Endothelial cell of umbilical vein (primary cell): Measurements from ENCODE around the gene UCKL1. TPM values are rescaled to one million over a fixed set of nuclear protein-coding genes. Genes with fewer than 3 reads are reported as not detected.

Experiments used
- BruUV-seq: library from RNA; stranded (reverse); fragments of 400-500 nt; replicated peaks from 2 replicates; lab custom pipeline; 2021; lab: Mats Ljungman, UMichigan
- CTCF ChIA-PET: fragments of 300-600, 350-600 bp; sonication (Branson Sonifier 250); formaldehyde crosslinking; loops from one replicate; lab custom pipeline; 2021; ENCODE audit warnings: antibody characterized with exemption, inconsistent platforms; lab: Charles Lee
- POLR2A ChIA-PET: fragments of 300-600, 350-600 bp; sonication (Branson Sonifier 250); formaldehyde crosslinking; loops from one replicate; lab custom pipeline; 2021; ENCODE audit warnings: antibody characterized with exemption, inconsistent platforms; lab: Charles Lee
- DNase-seq: peaks from one replicate; pipeline ENCODE4 v3.0.0-alpha.2; 2011; ENCODE audit warnings: low read depth, low spot score
- FAIRE-seq: peaks from 2 replicates; lab custom pipeline; 2011; peaks lifted over from hg19 to GRCh38; lab: Jason Lieb, UNC
- H2AFZ ChIP-seq: 2 replicates; pipeline ENCODE4 v1.6.0; 2012; ENCODE audit warnings: low read depth, low read length, control low read depth, inconsistent platforms
- H3K27ac ChIP-seq: 2 replicates; pipeline ENCODE4 v1.5.1; 2011; ENCODE audit warnings: low read depth, mild to moderate bottlenecking, control low read depth, low read length, moderate library complexity; ENCODE audit not compliant: insufficient read depth
- H3K27me3 ChIP-seq, 2 experiments: 2 replicates each; pipeline versions ENCODE4 v1.6.0 to v1.6.1; 2011; ENCODE audit warnings: low read length in 2 of 2, mixed read lengths in 1 of 2; ENCODE audit not compliant: control insufficient read depth in 2 of 2, insufficient read depth in 2 of 2
- H3K36me3 ChIP-seq, 2 experiments: 2 replicates in 1 of 2; 3 replicates in 1 of 2; pipeline ENCODE4 v1.5.1; 2011; ENCODE audit warnings: low read length in 2 of 2, mild to moderate bottlenecking in 1 of 2, moderate library complexity in 1 of 2; ENCODE audit not compliant: control insufficient read depth in 2 of 2, insufficient read depth in 2 of 2; ENCODE audit errors: extremely low read depth in 1 of 2
- H3K4me1 ChIP-seq: 3 replicates; pipeline ENCODE4 v1.5.1; 2011; ENCODE audit warnings: mild to moderate bottlenecking, low read length; ENCODE audit not compliant: control insufficient read depth, insufficient read depth; ENCODE audit errors: extremely low read depth
- H3K4me2 ChIP-seq: 2 replicates; pipeline ENCODE4 v1.6.1; 2011; ENCODE audit warnings: low read length, control low read depth, mixed read lengths; ENCODE audit not compliant: insufficient read depth
- H3K4me3 ChIP-seq, 3 experiments: fragments of 200-600 bp in 1 of 3; sonication (generic), shearing (Covaris generic) in 1 of 3; replicated peaks in 1 of 3; 2 replicates each; pipeline ENCODE4 v1.5.1; 2011 to 2016; ENCODE audit warnings: control low read depth in 3 of 3, low read length in 3 of 3, mild to moderate bottlenecking in 2 of 3, inconsistent platforms in 1 of 3, low read depth in 1 of 3, moderate library complexity in 1 of 3; ENCODE audit not compliant: insufficient read depth in 1 of 3
- H3K79me2 ChIP-seq: 2 replicates; pipeline ENCODE4 v1.6.0; 2012; ENCODE audit warnings: low read length, inconsistent platforms; ENCODE audit not compliant: control insufficient read depth, insufficient read depth
- H3K9ac ChIP-seq: replicated peaks from 2 replicates; pipeline ENCODE3; 2011; ENCODE audit warnings: low read length, control low read depth; ENCODE audit not compliant: insufficient read depth; ENCODE audit errors: extremely low read depth
- H3K9me1 ChIP-seq: replicated peaks from 3 replicates; pipeline ENCODE4 v1.6.0; 2011; ENCODE audit warnings: mild to moderate bottlenecking, low read length; ENCODE audit not compliant: control insufficient read depth, insufficient read depth; ENCODE audit errors: extremely low read depth
- H3K9me3 ChIP-seq: replicated peaks from 2 replicates; pipeline ENCODE4 v1.5.1; 2012; ENCODE audit warnings: low read length, inconsistent platforms; ENCODE audit not compliant: control insufficient read depth, insufficient read depth
- H4K20me1 ChIP-seq: replicated peaks from 2 replicates; pipeline ENCODE3; 2011; ENCODE audit warnings: mild to moderate bottlenecking, low read length; ENCODE audit not compliant: control insufficient read depth, insufficient read depth; ENCODE audit errors: extremely low read depth
- EZH2 ChIP-seq: IDR thresholded peaks from 2 replicates; pipeline ENCODE4 v1.6.1; 2012; ENCODE audit warnings: borderline replicate concordance, low read depth, mild to moderate bottlenecking, moderate library complexity, low read length, inconsistent platforms; ENCODE audit not compliant: severe bottlenecking
- FOS ChIP-seq: IDR thresholded peaks from 2 replicates; pipeline ENCODE4 v1.6.1; 2011; ENCODE audit warnings: mild to moderate bottlenecking, low read length, moderate library complexity, borderline replicate concordance; ENCODE audit not compliant: insufficient read depth
- GATA2 ChIP-seq: IDR thresholded peaks from 2 replicates; pipeline ENCODE4 v1.7.0; 2011; ENCODE audit warnings: low read depth, mild to moderate bottlenecking, moderate library complexity, mixed read lengths, low read length; ENCODE audit not compliant: insufficient read length, insufficient read depth
- JUN ChIP-seq: IDR thresholded peaks from 2 replicates; pipeline ENCODE4 v1.6.1; 2011; ENCODE audit warnings: borderline replicate concordance, low read depth; ENCODE audit not compliant: insufficient read length, insufficient read depth
- MYC ChIP-seq: IDR thresholded peaks from one replicate; pipeline ENCODE4 v1.6.1; 2011; ENCODE audit warnings: mild to moderate bottlenecking, low read depth, low read length
- POLR2A ChIP-seq: IDR thresholded peaks from 2 replicates; pipeline ENCODE4 v1.6.1; 2012; ENCODE audit warnings: low read depth, mild to moderate bottlenecking, control low read depth, low read length
- POLR2AphosphoS5 ChIP-seq: IDR thresholded peaks from 2 replicates; pipeline ENCODE4 v1.6.1; 2012; ENCODE audit warnings: low read depth, mild to moderate bottlenecking, control low read depth, low read length, moderate library complexity; ENCODE audit not compliant: insufficient read depth
- dilution Hi-C: fragments of 300-500 bp; cut with MboI; formaldehyde crosslinking; loops from one replicate; pipeline ENCODE4 v1.15.0; 2019; ENCODE audit warnings: low sequenced_read_pairs; ENCODE audit not compliant: extremely low pct_ligation_motif_present
- intact Hi-C: fragments of 100-400 bp; cut with micrococcal nuclease; formaldehyde crosslinking; loops from one replicate; pipeline ENCODE4 v1.10.0; 2022
- polyA plus RNA-seq, 4 experiments: library from polyadenylated mRNA; depleted of rRNA in 3 of 4; stranded (reverse) in 3 of 4; unstranded in 1 of 4; fragments of >200 nt; gene quantifications; 2 replicates each; pipeline versions ENCODE4 v1.2.1 to v1.2.3, GENCODE V29; 2011 to 2012; ENCODE audit warnings: missing spikeins in 1 of 4
- total RNA-seq: library from RNA; stranded (reverse); gene quantifications from 2 replicates; pipeline ENCODE4 v1.2.3, GENCODE V29; 2021
- TF ChIP-seq, protein P1 (sequence below), 2 donors: IDR thresholded peaks; 1 replicate in 1 of 2; 2 replicates in 1 of 2; pipeline ENCODE4 v1.5.1; 2011; ENCODE audit warnings: low read length in 2 of 2, mild to moderate bottlenecking in 2 of 2, moderate library complexity in 2 of 2, control low read depth in 1 of 2, inconsistent platforms in 1 of 2, low read depth in 1 of 2; ENCODE audit not compliant: insufficient read depth in 1 of 2; ENCODE audit errors: extremely low read depth in 1 of 2
- TF ChIP-seq, protein P2 (sequence below): IDR thresholded peaks from 2 replicates; pipeline ENCODE4 v1.6.1; 2011; ENCODE audit not compliant: insufficient read depth, insufficient read length

The UCKL1 gene
- total and polyA plus RNA-seq, 2 donors (not counting 3 experiments of a cell fraction or from before 2014, with no cell fraction given): 51.1 to 78.8 TPM

DNA sequence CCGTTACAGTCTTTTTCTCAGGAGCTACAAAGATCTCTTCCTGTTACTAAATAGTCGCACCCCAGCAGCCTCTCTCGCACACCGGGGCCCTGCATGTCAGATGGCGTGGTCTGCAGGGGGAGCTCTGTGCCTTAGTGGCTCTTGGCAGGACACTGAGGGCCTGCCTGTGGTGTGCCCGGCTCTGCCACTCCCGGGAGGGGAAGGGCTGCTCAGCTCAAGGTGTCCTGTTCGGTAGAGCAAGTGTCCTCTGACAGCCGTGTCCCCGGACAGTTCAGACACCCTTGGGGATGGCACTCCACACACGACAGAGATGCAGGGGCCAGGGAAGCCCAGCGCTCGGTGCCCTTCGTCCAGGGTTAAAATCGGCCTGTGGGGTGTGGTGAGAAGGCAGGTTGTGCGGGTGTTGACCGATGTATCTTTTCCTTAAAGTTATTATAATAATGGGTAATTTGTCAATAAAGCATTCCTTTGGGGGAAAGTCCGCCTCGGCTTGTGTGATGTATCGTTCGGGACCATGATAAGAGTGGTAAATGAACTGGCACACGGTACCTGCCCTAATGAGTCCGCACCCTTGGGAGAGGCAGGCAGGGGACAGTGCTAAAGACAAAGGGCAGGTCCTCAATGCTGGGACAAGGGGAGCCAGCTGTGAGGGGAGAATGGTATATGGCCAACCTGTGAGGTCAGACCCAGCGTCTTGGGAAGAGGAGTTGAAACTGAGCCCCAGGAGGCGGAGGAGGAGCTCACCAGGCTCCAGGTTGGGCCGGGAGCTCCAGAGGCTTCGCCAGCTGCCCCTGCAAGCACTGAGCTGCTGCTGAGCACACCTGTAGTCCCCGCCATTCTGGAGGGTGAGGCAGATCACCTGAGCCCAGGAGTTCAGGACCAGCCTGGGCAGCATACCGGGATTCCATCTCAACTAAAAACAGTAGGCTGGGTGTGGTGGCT lies 64.9 kb downstream of the UCKL1 start:
- Histone ChIP-seq H3K9ac (no peak overlapping the region), H3K27ac (no peak overlapping the region), H3K27me3 (no peaks in the 10 kb centered on the region), H3K79me2 (peaks cover 14% of the 10 kb centered on the region), H4K20me1 (no peaks in the 10 kb centered on the region), H3K9me1 (no peaks in the 10 kb centered on the region), H3K9me3 (no peaks in the 10 kb centered on the region), H3K4me3 (no peak overlapping the region), H3K4me2 (no peak overlapping the region), H3K4me1 (peaks cover 7% of the 10 kb centered on the region), H2AFZ (no peak overlapping the region), H3K36me3 (peaks cover 13 to 44% of the 10 kb centered on the region in 2 experiments)
- DNase-seq (no peak), FAIRE-seq (no peak)
- no peak for TF ChIP-seq JUN
- TF ChIP-seq POLR2AphosphoS5: no peak
- TF ChIP-seq, protein P1, sequence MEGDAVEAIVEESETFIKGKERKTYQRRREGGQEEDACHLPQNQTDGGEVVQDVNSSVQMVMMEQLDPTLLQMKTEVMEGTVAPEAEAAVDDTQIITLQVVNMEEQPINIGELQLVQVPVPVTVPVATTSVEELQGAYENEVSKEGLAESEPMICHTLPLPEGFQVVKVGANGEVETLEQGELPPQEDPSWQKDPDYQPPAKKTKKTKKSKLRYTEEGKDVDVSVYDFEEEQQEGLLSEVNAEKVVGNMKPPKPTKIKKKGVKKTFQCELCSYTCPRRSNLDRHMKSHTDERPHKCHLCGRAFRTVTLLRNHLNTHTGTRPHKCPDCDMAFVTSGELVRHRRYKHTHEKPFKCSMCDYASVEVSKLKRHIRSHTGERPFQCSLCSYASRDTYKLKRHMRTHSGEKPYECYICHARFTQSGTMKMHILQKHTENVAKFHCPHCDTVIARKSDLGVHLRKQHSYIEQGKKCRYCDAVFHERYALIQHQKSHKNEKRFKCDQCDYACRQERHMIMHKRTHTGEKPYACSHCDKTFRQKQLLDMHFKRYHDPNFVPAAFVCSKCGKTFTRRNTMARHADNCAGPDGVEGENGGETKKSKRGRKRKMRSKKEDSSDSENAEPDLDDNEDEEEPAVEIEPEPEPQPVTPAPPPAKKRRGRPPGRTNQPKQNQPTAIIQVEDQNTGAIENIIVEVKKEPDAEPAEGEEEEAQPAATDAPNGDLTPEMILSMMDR (IDR thresholded peaks at IDR 0.05; ENCODE audit: extremely low read depth in 1 of 2, insufficient read depth in 1 of 2, low read depth in 1 of 2, low read length in 2 of 2): no peak
- TF ChIP-seq GATA2: no peak
- TF ChIP-seq POLR2A: no peak
- TF ChIP-seq FOS: no peak
- TF ChIP-seq, protein P2, sequence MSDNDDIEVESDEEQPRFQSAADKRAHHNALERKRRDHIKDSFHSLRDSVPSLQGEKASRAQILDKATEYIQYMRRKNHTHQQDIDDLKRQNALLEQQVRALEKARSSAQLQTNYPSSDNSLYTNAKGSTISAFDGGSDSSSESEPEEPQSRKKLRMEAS: no peak
- no peak for TF ChIP-seq EZH2
- TF ChIP-seq MYC: no peak
- dilution Hi-C loops: no loop called here
- intact Hi-C loops: loop anchor here (10.0 kb wide), 1 partner anchor 163 kb away; no protein-coding TSS in a partner anchor
- POLR2A ChIA-PET: interaction anchor here (0.7 kb wide), 1 partner anchor 909 kb away, joined by 10 read pairs; no protein-coding TSS in a partner anchor
- CTCF ChIA-PET: interaction anchor here (1.1 kb wide), 1 partner anchor 82 kb away, joined by 5 read pairs; no protein-coding TSS in a partner anchor
- BruUV-seq: TSS peak; percentile 10
